Mesothelial cell of epicardium (in vitro differentiated cells): ENCODE results near the gene PFKP. TPM values are rescaled to one million over a fixed set of nuclear protein-coding genes. Genes with fewer than 3 reads are reported as not detected.

Source experiments
- DNase-seq, 2 experiments: peaks; one replicate each; pipeline ENCODE4 v3.0.0; 2021; ENCODE audit warnings: low spot score in 2 of 2; ENCODE audit not compliant: unreplicated experiment in 2 of 2
- H3K27ac Mint-ChIP-seq: 2 replicates; pipeline ENCODE4 v1.8.0; 2021; ENCODE audit warnings: mixed read lengths
- H3K27me3 Mint-ChIP-seq: 2 replicates; pipeline ENCODE4 v1.8.0; 2021; ENCODE audit warnings: low read depth, mixed read lengths
- H3K36me3 Mint-ChIP-seq: 2 replicates; pipeline ENCODE4 v1.8.0; 2021; ENCODE audit warnings: mixed read lengths
- H3K4me1 Mint-ChIP-seq: 2 replicates; pipeline ENCODE4 v1.8.0; 2021; ENCODE audit warnings: mixed read lengths
- H3K4me3 Mint-ChIP-seq: 2 replicates; pipeline ENCODE4 v1.8.0; 2021; ENCODE audit warnings: mild to moderate bottlenecking, moderate library complexity, mixed read lengths
- H3K9me3 Mint-ChIP-seq: 2 replicates; pipeline ENCODE4 v1.8.0; 2021; ENCODE audit warnings: mixed read lengths
- total RNA-seq: library from RNA; stranded (reverse); gene quantifications from 3 replicates; pipeline ENCODE4 v1.2.1, GENCODE V29; 2021
- TF ChIP-seq, protein P1 (sequence below): fragments of 200-600 bp; sonication (generic); IDR thresholded peaks from one replicate; pipeline ENCODE4 v1.5.0; 2021; ENCODE audit warnings: antibody characterized with exemption; ENCODE audit not compliant: unreplicated experiment

The PFKP gene
- total RNA-seq, 1 donor from 2014 or later, result 35.3 TPM

DNA sequence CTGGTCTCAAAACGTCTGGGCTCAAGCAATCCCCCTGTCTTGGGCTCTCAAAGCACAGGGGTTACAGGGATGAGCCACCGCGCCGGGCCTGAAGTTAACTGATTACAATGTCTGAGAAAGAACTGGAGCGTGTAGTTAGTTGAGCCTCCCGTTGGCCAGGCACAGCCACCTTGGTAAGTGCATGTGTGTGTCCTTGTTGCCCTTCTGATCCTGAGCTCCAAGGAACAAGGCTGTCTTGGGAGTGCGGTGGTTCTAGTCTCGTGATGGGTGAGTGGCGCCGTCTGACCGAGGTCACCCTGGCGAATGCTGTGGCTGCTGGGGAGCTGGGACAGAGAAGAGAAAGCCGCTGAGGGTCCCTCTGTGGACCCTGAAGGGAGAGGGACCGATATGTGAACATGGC is 54.7 kb downstream of the PFKP start:
- Mint-ChIP-seq H3K9me3 (no peaks in the 10 kb centered on the region), H3K27ac (no peak overlapping the region)

DNA sequence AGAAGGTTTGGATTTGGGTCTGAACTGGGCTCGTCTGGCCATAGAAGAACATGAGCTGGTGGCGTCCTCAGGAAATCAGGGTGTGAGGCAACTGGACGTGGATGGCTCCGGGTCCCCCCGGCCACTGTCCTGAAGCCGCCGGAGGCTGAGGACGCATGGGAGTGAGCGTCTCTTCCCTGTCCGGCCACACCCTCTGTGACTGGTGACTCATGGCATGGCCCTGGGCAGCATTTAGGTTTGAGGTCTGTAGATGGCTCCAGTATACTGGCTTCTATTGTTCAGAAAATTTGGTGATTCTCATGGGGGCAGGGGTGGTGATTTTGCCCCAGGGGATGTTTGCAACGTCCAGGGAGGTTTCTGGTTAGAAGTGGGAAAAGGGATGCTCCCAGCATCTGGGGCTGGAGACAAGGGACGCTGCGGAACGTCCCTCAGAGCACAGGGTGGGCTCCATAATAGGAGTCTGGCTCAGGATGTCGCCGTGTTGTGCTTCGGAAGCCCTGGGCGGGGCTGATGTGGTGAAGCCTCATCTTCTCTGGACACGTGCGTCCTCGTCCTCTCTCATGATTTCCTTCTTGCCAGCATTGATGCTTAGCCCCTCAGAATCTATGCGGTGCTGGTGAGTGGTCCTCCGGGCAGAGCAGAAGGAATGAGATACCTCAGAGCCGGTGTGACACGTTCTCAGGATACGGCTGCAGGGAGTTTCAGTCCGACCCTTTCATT is 55.3 kb downstream of the PFKP start:
- TF ChIP-seq, protein P1, sequence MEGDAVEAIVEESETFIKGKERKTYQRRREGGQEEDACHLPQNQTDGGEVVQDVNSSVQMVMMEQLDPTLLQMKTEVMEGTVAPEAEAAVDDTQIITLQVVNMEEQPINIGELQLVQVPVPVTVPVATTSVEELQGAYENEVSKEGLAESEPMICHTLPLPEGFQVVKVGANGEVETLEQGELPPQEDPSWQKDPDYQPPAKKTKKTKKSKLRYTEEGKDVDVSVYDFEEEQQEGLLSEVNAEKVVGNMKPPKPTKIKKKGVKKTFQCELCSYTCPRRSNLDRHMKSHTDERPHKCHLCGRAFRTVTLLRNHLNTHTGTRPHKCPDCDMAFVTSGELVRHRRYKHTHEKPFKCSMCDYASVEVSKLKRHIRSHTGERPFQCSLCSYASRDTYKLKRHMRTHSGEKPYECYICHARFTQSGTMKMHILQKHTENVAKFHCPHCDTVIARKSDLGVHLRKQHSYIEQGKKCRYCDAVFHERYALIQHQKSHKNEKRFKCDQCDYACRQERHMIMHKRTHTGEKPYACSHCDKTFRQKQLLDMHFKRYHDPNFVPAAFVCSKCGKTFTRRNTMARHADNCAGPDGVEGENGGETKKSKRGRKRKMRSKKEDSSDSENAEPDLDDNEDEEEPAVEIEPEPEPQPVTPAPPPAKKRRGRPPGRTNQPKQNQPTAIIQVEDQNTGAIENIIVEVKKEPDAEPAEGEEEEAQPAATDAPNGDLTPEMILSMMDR, result no peak
- H3K36me3 Mint-ChIP-seq, result peaks cover 22% of the 10 kb centered on the region
- no peaks in the 10 kb centered on the region for H3K27me3 Mint-ChIP-seq
- H3K4me3 Mint-ChIP-seq, result no peak overlapping the region
- H3K27ac Mint-ChIP-seq, result no peak overlapping the region
- no peak for DNase-seq
- H3K9me3 Mint-ChIP-seq, result no peaks in the 10 kb centered on the region
- H3K4me1 Mint-ChIP-seq, result peaks cover 10% of the 10 kb centered on the region

More for the DNA sequence above, 54.7 kb downstream of the PFKP start:
- H3K4me3 Mint-ChIP-seq, result no peak overlapping the region
- no peak for DNase-seq
- peaks cover 21% of the 10 kb centered on the region for H3K36me3 Mint-ChIP-seq
- H3K27me3 Mint-ChIP-seq, result no peaks in the 10 kb centered on the region
- H3K4me1 Mint-ChIP-seq, result peaks cover 8% of the 10 kb centered on the region
- TF ChIP-seq, protein P1, result no peak

DNA sequence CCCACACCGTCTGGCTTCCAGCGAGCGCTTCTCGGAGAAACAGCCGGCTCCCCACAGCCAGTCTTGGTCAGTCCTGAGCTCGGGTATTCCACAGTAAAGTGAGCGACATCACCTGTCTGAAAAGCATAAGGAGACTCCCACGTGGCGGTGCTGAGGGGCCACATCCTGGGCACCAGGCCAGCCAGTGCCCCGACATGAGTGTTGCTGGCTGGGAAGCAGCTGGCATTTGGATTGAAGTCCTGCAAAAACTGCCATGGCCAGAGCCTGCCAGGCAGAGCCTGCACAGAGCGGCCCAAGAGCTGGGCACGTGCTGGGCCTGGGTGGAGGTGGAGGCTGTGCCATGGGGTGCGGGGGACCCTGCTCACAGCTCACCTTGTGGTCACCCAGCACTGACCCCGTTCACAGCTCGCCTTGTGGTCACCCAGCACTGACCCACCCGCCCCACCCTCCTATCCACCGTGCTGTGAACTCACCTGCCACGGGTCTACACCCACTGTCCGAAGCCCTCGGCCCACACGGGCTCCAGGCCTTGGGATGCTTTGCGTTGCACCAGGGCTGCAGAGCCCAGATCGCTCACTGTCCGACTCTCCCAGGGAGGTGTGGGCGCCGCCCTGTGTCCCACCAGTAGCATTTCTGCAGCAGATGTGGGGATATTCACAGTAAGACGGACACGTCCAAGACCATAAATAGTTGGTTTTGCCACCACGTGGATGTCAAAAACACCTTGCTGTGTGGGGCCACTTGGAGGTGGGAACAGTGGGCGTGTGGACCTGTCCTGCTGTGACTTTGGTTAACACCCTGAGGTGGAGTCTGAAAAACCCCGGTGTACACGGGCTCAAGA is 56.4 kb downstream of the PFKP start:
- peaks cover 10% of the 10 kb centered on the region for H3K4me1 Mint-ChIP-seq
- no peak overlapping the region for H3K4me3 Mint-ChIP-seq
- no peak for DNase-seq
- H3K36me3 Mint-ChIP-seq, result peaks cover 21% of the 10 kb centered on the region
- TF ChIP-seq, protein P1, result no peak
- H3K9me3 Mint-ChIP-seq, result no peaks in the 10 kb centered on the region
- H3K27me3 Mint-ChIP-seq, result no peaks in the 10 kb centered on the region
- no peak overlapping the region for H3K27ac Mint-ChIP-seq

DNA sequence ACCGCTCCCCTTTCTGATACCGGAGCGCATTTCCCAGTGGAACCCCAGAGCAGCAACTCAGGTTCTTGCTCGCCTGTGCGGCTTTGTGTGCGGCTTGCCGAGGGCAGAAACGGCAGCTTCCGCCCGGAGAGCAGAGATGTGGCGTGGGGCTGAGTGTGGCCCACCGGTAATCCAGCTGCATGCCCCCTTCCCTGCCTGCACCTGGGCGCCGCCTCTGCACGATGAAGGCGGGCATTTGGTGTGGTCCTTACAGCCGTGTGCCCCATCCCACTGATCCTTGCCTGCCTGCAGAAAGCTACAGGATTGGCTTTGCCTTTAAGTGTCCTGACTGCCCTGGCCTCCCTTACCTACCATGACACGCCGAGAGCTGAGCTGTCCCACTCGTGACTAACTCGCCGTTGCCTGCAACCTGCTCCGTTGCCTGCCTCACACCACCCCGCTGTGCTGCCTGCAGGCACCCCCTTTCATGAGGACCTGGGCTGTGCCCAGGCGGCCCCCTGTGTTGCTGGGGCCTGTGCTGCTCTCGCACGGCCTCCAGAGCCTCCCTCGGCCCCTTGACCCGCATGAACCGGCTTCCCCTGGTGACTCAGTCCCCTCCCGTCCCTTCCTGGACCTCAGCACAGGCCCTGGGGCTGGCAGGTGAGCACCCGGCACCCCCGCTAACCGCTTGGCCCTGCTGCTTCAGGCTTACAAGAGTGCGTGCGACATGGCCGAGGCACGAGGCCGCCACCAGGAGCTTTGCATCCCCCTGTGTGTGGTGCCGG is 57.2 kb downstream of the PFKP start:
- H3K27ac Mint-ChIP-seq, result no peak overlapping the region
- no peak for DNase-seq
- H3K9me3 Mint-ChIP-seq, result no peaks in the 10 kb centered on the region
- TF ChIP-seq, protein P1, result no peak
- H3K27me3 Mint-ChIP-seq, result no peaks in the 10 kb centered on the region
- no peak overlapping the region for H3K4me3 Mint-ChIP-seq
- peaks cover 10% of the 10 kb centered on the region for H3K4me1 Mint-ChIP-seq
- H3K36me3 Mint-ChIP-seq, result peaks cover 22% of the 10 kb centered on the region

DNA sequence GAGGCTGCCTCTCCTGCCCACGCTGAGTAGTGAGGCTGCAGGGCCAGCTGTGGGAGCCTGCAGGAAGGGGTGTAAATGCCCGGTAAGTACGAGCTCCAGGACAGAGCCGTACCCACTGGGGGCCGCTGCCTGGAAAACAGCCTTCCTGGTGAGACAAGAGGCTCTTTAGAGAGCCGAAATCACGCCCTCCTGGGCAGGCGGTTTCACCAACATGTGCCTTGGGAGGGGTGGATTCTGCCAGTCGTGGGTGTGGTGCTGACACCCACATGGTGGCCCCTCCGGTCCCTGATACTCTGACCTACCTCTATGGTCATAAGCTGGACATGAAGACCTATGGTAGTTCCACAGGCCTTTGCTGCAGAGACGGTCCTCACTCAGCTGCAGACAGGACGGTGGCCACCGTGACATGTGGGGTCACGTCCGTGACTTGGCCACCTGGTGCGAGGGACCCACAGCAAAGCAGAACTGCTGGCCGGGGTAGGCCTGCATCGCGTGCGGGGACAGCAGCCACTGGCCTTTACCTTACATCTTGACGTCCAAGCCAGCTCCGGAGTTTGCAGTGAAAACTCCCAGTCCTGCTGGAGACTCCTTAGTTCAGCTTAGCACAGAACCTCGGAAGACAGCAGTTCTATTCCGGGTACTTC is 58.3 kb downstream of the PFKP start:
- Mint-ChIP-seq H3K9me3 (no peaks in the 10 kb centered on the region), H3K4me1 (peaks cover 10% of the 10 kb centered on the region), H3K4me3 (no peak overlapping the region), H3K36me3 (peaks cover 26% of the 10 kb centered on the region), H3K27me3 (no peaks in the 10 kb centered on the region), H3K27ac (no peak overlapping the region)
- TF ChIP-seq, protein P1, result no peak
- DNase-seq, result no peak
